Measurements from ENCODE around the gene TTC7B.

DNA sequence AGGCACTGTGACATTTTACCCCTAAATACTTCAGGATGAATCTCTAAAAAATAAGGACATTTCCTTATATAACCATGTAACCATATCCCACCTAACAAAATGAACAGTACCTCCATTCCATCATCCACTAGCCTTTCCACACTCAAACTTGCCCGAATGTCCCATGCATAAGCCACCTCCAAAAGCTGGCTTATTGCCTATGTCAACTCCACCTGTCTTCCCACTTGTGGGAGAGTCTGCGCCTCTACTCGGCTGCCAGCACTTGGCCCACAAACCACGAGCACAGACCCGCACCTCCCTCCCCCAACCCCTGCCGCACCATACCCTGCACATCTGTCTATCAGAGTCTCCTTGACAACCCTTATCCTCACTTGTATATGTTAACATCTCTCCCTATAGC lies 253.6 kb downstream of the TTC7B start:
- no peak for TF ChIP-seq POLR2A (IDR thresholded peaks at IDR 0.05)
- no peak for TF ChIP-seq CTCF (IDR thresholded peaks at IDR 0.05)
